Measurements from ENCODE around the gene PNLIPRP3.

Gene PNLIPRP3

DNA sequence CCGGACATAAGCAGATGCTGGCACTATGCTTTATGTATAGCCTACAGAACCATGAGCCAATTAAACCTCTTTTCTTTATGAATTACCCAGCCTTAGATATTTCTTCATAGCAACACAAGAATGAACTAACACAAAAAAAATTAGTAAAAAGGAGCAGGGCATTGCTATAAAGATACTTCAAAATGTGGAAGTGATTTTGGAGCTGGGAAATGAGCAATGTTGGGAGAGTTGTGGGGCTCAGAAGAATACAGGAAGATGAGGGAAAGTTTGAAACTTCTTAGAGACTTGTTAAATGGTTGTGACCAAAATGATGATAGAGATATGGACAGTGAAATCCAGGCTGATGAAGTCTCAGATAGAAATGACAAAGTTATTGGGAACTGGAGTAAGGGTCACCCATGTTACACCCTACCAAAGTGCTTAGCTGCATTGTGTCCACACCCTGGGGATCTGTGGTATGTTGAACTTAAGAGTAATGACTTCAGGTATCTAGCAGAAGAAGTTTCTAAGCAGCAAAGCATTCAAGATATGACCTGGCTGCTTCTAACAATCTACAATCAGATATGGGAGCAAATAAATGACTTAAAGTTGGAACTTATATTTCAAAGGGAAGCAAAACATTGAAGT, 24.2 kb downstream of the PNLIPRP3 start:
- no peak for DNase-seq

DNA sequence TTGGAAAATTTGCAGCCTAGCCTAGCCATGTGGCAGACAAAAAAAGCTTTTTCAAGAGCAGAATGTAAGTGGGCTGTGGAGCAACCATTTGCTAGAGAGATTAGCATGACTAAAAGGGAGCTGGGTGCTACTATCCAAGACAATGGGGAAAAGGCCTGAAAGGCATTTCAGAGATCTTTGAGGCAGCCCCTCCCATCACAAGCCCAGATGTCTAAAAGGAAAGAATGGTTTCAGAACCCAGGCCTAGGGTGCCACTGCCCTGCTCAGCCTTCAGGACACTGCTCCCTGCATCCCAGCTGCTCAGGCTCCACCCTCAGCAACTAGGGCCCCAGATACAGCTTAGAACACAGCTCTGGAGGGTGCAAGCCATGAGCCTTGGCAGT, 24.7 kb downstream of the PNLIPRP3 start:
- DNase-seq: no peak

GRCh38 chr10:116457488-116457887, 29.8 kb downstream of the PNLIPRP3 start:
- DNase-seq: no peak

GRCh38 chr10:116460219-116460618, 32.6 kb downstream of the PNLIPRP3 start:
- DNase-seq: no peak

- no peak for DNase-seq
Measured at GRCh38 chr10:116461680-116462079, 34.0 kb downstream of the PNLIPRP3 start.

DNA sequence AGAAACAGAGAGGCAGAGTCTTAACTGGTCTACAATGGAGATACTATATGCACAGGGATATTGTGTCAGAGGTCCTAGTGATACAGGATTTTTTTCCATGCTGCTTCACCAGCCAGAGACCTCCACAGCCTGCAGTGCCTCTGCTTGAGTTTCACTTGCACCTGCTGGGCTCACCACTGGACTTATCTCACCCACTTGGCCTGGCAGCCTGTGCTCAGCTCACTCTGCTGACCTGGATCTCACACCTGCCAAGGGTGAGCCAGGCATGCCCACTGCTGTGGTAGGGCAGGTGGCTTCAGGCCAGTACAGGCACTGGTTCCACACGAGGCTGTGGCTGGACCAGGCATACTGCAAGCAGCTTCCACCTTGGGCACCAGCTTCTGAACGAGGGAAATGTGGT, 36.6 kb downstream of the PNLIPRP3 start:
- DNase-seq: no peak

- DNase-seq: no peak
Measured at GRCh38 chr10:116465546-116465945, 37.9 kb downstream of the PNLIPRP3 start.

GRCh38 chr10:116466715-116467422, 39.2 kb downstream of the PNLIPRP3 start:
- DNase-seq: no peak

DNA sequence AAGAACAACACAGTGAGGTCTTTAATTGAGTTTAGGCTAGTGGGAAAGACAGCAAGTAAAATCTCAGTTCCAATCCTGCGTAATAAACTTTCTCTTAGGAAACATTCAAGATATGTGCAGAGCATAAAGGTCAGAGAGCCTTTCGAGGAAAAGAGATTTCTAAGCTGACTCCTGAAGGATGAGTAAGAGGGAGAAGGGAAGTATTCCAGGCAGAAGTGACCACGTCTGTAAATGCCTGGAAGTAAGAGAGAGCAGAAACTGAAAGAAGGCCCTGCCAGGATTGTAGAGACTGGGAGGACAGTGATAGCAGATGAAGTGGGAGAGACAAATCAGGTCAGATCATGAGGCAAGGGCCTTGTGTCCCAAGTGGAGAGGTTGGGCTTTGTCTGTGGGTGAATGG, 41.8 kb downstream of the PNLIPRP3 start:
- DNase-seq: no peak

DNA sequence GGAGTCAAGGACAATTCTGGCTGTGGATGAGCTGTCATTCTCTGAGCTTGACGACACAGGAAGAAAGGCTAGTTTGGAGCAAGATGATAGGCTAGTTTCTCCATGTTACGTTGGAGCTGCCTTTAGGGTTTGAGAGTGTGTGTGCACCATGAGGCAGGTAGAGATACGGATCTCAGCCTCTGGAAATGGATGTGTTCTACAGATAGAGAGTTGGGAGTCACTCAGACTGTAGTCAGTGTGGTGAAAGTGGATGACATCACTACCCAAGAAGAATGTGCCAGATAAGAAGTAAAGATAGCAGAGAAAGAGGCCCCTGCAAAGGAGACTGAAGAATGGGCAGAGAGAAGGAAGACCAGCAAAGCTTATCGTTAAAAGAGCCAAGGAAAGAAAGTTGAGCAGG, 42.4 kb downstream of the PNLIPRP3 start:
- no peak for DNase-seq

GRCh38 chr10:116470768-116471415, 43.2 kb downstream of the PNLIPRP3 start:
- DNase-seq: no peak

GRCh38 chr10:116472891-116473290, 45.2 kb downstream of the PNLIPRP3 start:
- no peak for DNase-seq

- DNase-seq: no peak
Measured at GRCh38 chr10:116475866-116476265, 48.2 kb downstream of the PNLIPRP3 start.

DNA sequence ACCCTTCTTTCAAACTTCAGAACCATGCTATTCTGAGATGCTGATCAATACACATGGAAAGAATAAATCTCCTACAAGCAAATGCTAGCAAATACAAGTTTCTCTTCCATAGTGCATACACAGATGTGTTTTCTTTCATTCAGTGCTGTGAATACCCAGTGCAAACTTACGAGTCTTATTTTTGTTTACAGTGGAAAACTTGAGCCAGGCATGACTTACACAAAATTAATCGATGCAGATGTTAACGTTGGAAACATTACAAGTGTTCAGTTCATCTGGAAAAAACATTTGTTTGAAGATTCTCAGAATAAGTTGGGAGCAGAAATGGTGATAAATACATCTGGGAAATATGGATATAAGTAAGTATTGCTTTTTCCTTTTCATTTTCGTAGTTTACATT, 48.8 kb downstream of the PNLIPRP3 start:
- DNase-seq: no peak

- DNase-seq: no peak
Measured at GRCh38 chr10:116477986-116478664, 50.5 kb downstream of the PNLIPRP3 start.

GRCh38 chr10:116486770-116487448, 59.3 kb downstream of the PNLIPRP3 start:
- DNase-seq: no peak

GRCh38 chr10:116487522-116488430, 60.1 kb downstream of the PNLIPRP3 start:
- DNase-seq: no peak

GRCh38 chr10:116489460-116489859, 61.8 kb downstream of the PNLIPRP3 start:
- DNase-seq: no peak

- no peak for DNase-seq
Measured at GRCh38 chr10:116490028-116490662, 62.5 kb downstream of the PNLIPRP3 start.

GRCh38 chr10:116504786-116505185, 77.1 kb downstream of the PNLIPRP3 start:
- DNase-seq: no peak

DNA sequence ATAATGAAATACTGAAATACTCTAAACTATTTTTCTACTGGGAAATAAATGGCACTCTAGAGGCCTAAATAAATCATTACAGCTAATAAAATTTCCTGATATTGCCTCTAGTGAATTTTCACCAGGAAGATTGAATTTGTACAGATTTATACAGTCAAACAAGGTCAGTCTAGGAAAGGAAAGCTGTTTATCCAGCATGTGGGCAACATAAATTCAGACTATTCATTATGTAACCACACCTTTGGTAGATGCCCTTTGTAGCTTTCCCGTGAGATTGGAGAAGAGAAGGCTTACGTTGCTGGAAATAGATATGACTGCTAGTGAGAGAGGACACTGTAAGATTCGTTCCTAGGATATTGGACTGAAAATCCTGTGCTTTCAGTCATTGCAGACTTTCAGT, 82.9 kb downstream of the PNLIPRP3 start:
- no peak for DNase-seq

- DNase-seq: no peak
Measured at GRCh38 chr10:116511365-116511764, 83.7 kb downstream of the PNLIPRP3 start.

Measured in stimulated activated CD8-positive, alpha-beta memory T cell treated with anti-CD3 and anti-CD28 coated beads, Interleukin-4, amount 100 ng/mL, for 48 hours (primary cell).